GM20000 (cell line): Measurements from ENCODE around the gene DOCK6.
A peak's percentile ranks its signal among the peaks of the same experiment; 100 is the strongest.
"Not testable (repeated sequence)": the region's sequence is repeated elsewhere in the genome, so short reads cannot be mapped to it uniquely, and the experiment has no call there.

Source experiments
- DNase-seq: peaks from one replicate; pipeline ENCODE4 v3.0.0; 2012; ENCODE audit warnings: low spot score
- TF ChIP-seq, protein P1 (sequence below): IDR thresholded peaks from 2 replicates; pipeline ENCODE4 v1.5.1; 2012; ENCODE audit warnings: mild to moderate bottlenecking, control low read depth; ENCODE audit errors: extremely low read depth, missing control alignments

Gene DOCK6

DNA sequence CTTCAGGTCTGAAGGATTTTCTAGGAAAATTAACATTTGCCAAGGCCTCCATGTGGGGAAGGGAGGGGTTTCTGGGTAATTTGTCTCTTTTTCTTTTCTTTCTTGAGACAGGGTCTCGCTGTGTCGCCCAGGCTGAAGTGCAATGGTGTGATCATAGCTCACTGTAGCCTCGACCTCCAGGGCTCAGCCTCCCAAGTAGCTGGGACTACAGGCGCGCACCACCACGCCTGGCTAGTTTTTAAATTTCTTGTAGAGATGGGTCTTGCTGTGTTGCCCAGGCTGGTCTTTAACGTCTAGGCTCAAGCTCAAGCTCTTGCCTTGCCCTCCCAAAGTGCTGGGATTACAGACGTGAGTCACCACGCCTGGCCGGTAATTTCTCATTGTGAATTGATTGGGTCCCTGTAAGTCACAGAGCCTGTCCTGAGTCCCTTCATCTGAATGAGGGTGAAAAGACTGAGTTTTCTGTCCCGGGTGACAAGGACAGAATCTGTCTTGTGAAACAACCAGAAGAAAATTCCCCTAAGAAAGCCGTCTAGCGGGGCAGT lies 96.8 kb downstream of the DOCK6 start:
- TF ChIP-seq, protein P1, sequence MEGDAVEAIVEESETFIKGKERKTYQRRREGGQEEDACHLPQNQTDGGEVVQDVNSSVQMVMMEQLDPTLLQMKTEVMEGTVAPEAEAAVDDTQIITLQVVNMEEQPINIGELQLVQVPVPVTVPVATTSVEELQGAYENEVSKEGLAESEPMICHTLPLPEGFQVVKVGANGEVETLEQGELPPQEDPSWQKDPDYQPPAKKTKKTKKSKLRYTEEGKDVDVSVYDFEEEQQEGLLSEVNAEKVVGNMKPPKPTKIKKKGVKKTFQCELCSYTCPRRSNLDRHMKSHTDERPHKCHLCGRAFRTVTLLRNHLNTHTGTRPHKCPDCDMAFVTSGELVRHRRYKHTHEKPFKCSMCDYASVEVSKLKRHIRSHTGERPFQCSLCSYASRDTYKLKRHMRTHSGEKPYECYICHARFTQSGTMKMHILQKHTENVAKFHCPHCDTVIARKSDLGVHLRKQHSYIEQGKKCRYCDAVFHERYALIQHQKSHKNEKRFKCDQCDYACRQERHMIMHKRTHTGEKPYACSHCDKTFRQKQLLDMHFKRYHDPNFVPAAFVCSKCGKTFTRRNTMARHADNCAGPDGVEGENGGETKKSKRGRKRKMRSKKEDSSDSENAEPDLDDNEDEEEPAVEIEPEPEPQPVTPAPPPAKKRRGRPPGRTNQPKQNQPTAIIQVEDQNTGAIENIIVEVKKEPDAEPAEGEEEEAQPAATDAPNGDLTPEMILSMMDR = no peak
- no peak for DNase-seq

DNA sequence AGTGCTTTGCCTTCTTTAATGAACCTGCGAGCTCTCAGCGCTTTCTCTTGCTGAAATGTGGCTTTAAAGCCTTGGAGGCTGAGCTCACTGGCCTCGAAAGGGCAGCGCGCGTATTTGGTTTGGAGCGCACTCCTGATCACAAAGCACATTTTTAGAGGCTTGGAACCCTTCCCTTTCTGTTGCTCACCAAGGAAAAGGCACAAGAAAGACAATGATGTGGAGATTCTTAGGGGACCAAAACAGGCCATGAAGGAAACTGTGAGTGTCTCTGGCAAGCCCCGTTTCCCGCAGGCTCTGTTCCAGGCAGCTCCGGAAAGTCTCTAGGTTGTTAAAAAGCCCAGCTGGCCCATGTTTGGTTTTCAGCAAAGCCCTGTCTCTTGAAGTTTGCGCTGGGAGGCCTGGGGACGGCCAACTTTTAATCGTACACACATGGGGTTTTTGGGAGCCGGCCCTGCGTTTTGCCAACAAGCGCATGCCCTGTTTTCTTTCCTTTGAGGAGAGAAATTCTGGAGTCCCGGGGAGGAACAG lies 97.4 kb downstream of the DOCK6 start:
- TF ChIP-seq, protein P1 = no peak
- DNase-seq = no peak

DNA sequence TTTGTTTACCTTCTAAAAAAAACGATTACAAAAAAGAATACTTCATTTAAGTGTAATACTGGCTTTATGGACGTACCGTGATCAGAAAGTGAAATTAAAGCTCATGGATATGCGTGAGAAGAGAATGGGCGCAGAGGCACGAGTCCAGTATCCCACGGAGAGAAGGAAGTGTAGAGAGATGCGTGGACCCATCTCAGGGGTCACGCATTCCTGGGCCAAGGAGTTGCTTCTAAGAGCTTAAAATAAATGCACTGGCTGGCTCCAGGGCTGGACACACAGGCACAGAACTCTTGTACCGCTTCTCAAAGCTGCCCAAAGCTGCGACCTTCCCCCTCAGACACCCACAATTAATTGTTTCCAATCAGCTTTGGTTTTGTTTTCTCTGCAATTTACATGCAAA lies 98.0 kb downstream of the DOCK6 start:
- TF ChIP-seq, protein P1 = no peak

DNA sequence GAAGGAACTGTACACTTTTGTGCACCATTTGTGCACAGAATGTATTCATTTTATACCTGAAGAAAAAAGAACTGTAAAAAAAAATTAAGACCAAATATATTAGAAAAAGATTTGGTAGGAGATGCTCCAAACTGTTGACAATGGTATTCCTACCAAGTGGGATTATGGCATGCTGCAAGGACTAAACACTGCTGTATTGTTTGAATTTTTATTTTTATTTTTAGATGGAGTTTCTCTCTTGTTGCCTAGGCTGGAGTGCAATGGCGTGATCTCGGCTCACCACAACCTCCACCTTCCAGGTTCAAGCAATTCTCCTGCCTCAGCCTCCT lies 101.9 kb downstream of the DOCK6 start:
- not testable (repeated sequence) for DNase-seq

More for the DNA sequence above, 98.0 kb downstream of the DOCK6 start:
- no peak for DNase-seq

DNA sequence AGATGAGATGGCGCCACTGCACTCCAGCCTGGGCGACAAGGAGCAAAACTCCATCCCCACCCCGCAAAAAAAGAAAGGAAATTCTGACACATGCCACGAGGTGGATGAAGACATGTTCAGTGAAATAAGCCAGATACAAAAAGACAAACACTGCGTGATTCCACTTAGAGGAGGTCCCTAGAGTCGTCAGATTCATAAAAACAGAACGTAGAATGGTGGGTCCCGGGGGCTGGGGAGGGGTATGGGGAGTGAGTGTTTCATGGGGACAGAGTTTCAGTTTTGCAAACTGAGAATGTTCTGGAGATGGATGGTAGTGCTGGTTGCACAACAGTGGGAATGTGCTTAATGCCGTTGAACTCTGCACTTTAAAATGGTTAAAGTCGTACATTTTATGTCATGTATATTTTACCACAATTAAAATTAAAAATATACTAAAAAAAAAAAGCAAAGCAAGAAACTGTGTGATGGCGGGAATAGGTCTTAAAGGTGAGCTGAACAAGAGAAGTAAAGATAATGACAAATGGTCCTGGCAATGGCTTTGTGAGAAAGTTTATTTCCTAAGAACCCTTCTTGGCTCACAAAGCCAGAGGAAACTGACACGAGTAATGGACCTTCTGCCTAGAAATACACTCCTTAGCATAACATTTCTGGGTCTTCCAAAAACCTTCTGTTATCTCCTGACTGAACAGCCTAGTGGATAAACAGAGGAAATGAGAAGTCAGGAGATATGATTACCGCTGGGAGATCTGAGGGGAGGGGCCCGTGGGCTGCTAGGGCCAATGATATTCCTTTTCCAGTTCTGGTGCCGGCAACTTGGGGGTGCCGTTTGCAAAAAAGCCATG lies 102.5 kb downstream of the DOCK6 start:
- no peak for DNase-seq
- TF ChIP-seq, protein P1 = no peak

DNA sequence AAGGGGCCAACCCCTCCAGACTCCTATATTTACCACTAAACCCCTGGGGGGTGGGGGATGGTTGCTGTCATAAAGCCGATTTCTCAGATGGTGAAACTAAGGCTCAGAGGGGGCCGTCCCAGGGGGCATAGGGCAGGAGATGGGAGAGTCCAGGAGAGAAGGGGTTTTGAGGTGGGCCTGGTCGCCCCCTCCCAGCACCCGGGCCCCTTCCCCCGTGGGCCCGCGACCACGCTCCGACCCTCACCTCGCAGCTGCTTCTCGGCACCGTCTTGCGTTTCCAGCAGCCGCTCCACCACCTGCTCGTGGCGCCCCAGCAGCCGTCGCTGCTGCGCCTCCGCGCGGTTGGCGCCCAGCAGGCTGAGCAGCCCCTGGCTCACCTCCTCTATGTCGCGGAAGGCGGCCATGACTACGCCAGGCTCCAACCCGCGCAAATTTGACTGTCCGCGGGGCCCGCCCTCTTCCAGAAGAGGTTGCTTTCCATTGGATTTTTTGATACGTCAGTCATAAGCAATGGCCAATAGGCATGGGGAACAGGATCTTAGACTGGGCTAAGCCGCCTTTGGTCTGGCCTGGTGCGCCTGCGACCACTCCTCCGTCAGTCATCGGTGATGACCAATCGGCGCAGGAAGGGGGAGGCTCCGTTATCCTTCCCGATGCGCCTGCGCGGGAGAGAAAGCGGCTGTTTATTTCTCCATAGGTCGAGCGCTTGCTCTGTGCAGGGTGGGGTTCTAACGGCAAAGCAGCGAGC lies 106.8 kb downstream of the DOCK6 start, which contains the start of gene SPC24:
Gene SPC24, minus strand, starts transcription at position 410 of the 748 bp plus-strand sequence. Its CDS starts 6 bp downstream, at position 404.
- TF ChIP-seq, protein P1 = no peak
- DNase-seq = peak; percentile 100

DNA sequence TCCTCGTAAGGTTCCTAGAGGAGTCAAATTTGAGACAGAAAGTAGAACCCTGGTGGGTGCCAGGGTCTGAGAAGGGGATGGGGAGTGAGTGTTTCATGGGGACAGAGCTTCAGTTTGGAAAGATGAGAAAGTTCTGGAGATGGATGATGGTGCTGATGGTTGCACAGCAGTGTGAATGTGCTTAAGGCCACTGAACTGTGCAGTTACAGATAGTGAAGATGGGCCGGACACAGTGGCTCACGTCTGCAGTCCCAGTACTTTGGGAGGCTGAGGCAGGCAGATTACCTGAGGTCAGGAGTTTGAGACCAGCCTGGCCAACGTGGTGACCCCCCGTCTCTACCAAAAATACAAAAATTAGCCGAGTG lies 107.7 kb downstream of the DOCK6 start:
- TF ChIP-seq, protein P1 = no peak
- DNase-seq = no peak
